Prostate gland (tissue), 2 donors: ENCODE results near the gene PXN.

Source experiments
- POLR2A ChIP-seq: fragments of 450-650 bp; IDR thresholded peaks from one replicate; pipeline ENCODE4 v1.6.1; 2016; ENCODE audit warnings: antibody characterized with exemption, mild to moderate bottlenecking
- TF ChIP-seq, protein P1 (sequence below), 4 experiments: fragments of 200-600 bp in 2 of 4; fragments of 450-650 bp in 2 of 4; sonication (generic) in 2 of 4; IDR thresholded peaks; 1 replicate in 3 of 4; 2 replicates in 1 of 4; pipeline ENCODE4 v1.5.1; 2016 to 2019; ENCODE audit warnings: antibody characterized with exemption in 4 of 4, mild to moderate bottlenecking in 2 of 4, moderate library complexity in 2 of 4

DNA sequence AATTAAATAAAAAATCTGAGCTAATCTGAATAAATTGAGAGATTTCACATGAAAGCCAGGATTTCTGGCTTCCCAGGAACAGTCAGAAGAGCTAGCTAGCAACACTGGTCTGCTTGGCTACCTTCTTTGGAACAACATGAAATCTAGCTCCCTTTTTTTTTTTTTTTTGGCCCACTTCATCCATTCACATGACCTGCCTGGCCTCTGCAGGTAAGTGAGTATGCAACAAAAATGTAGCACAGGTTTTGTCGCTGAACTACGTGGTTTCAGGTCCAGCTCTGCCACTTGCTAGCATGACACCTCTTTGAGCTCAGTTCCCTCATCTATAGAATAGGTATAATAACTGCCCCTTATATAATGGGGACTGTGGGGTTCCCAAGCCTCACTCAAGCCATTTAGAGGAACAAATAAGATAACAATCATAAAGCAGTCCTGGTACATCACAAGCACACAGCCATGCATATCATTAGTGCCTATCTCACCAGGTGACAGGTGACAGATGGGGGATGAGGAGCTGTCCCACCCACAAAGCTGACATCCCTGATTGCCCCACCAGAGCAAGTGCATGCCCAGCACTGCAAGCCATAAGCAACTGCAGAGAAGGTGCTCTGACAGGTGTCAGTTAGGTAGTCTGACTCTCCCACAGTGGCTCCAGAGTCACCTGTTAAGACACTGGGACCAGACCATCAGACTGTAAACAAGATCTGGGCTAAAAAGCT, 25.6 kb downstream of the PXN start:
- no peak for TF ChIP-seq POLR2A
- TF ChIP-seq, protein P1, sequence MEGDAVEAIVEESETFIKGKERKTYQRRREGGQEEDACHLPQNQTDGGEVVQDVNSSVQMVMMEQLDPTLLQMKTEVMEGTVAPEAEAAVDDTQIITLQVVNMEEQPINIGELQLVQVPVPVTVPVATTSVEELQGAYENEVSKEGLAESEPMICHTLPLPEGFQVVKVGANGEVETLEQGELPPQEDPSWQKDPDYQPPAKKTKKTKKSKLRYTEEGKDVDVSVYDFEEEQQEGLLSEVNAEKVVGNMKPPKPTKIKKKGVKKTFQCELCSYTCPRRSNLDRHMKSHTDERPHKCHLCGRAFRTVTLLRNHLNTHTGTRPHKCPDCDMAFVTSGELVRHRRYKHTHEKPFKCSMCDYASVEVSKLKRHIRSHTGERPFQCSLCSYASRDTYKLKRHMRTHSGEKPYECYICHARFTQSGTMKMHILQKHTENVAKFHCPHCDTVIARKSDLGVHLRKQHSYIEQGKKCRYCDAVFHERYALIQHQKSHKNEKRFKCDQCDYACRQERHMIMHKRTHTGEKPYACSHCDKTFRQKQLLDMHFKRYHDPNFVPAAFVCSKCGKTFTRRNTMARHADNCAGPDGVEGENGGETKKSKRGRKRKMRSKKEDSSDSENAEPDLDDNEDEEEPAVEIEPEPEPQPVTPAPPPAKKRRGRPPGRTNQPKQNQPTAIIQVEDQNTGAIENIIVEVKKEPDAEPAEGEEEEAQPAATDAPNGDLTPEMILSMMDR (IDR thresholded peaks at IDR 0.05), result no peak
